ENCODE results near the gene RPL21.

- TF ChIP-seq EZH2 (IDR thresholded peaks at IDR 0.05): no peak
- TF ChIP-seq CTCF (IDR thresholded peaks at IDR 0.05): no peak
- TF ChIP-seq EZH2phosphoT487 (IDR thresholded peaks at IDR 0.05): no peak
These were observed 48.2 kb upstream of the RPL21 start for GRCh38 chr13:27203186-27203585.

Measured in neural progenitor cell (in vitro differentiated cells).